ENCODE results near the gene SPEG.
A peak's percentile ranks its signal among the peaks of the same experiment; 100 is the strongest.

DNA sequence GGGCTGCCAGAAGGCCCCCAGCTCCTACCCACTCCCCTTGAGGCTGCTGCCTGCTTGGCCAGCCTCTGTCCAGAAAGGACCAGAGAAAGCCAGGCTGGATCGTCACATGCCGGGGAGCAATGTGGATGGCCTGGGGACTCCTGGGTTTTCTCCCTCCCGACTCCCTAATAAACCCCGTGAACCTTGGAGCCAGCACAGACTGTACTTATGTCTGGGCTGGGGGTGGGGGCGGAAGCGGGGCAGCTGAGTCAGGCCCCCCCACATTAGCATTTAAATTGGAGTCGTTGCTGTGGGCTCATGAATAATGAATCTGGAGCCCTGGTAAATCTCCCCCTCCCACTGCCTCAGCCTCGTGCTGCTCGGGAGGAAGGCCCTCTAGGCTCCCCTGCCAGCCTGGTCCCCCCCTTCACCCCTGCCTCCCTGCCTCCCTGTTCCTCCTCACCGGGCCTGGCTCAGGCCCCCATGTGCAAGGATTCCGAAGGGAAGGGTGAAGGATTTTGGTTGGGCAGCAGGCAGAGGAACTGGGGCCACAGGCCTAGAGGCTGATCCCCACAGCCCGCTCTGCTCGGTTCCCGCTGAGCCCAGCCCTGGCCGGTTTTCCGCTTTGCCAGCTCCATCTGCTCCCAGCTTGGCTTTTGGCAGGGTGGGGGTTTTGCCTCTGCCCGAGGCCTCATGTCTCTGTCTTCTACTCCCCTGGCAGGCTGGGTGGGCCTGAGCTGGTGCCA is 72.3 kb downstream of the SPEG start:
- TF ChIP-seq RXRA (IDR thresholded peaks at IDR 0.05; ENCODE audit: insufficient read depth, low read depth, low read length) (no peak), EP300 (IDR thresholded peaks at IDR 0.05; ENCODE audit: borderline replicate concordance in 1 of 2, low read depth in 2 of 2, low read length in 2 of 2) (no peak), POLR2AphosphoS5 (IDR thresholded peaks at IDR 0.05; ENCODE audit: low read depth, low read length) (no peak; the same call in 1 of the 2 replicates), ZNF274 (IDR thresholded peaks at IDR 0.05; ENCODE audit: borderline replicate concordance, extremely low read depth, low read length) (no peak), EZH2 (IDR thresholded peaks at IDR 0.05; ENCODE audit: low read depth, low read length, severe bottlenecking) (no peak), TEAD4 (IDR thresholded peaks at IDR 0.05; ENCODE audit: low read depth, low read length) (no peak), HDAC6 (IDR thresholded peaks at IDR 0.05; ENCODE audit: low read depth, low read length) (no peak), RNF2 (IDR thresholded peaks at IDR 0.05; ENCODE audit: borderline replicate concordance, low read depth, low read length, missing control alignments, poor library complexity, severe bottlenecking) (no peak)
- TF ChIP-seq, protein P1, sequence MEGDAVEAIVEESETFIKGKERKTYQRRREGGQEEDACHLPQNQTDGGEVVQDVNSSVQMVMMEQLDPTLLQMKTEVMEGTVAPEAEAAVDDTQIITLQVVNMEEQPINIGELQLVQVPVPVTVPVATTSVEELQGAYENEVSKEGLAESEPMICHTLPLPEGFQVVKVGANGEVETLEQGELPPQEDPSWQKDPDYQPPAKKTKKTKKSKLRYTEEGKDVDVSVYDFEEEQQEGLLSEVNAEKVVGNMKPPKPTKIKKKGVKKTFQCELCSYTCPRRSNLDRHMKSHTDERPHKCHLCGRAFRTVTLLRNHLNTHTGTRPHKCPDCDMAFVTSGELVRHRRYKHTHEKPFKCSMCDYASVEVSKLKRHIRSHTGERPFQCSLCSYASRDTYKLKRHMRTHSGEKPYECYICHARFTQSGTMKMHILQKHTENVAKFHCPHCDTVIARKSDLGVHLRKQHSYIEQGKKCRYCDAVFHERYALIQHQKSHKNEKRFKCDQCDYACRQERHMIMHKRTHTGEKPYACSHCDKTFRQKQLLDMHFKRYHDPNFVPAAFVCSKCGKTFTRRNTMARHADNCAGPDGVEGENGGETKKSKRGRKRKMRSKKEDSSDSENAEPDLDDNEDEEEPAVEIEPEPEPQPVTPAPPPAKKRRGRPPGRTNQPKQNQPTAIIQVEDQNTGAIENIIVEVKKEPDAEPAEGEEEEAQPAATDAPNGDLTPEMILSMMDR (IDR thresholded peaks at IDR 0.05; ENCODE audit: control extremely low read depth in 1 of 3, insufficient read depth in 1 of 3, low read depth in 1 of 3, low read length in 3 of 3), result no peak
- TF ChIP-seq, protein P2, sequence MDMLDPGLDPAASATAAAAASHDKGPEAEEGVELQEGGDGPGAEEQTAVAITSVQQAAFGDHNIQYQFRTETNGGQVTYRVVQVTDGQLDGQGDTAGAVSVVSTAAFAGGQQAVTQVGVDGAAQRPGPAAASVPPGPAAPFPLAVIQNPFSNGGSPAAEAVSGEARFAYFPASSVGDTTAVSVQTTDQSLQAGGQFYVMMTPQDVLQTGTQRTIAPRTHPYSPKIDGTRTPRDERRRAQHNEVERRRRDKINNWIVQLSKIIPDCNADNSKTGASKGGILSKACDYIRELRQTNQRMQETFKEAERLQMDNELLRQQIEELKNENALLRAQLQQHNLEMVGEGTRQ (IDR thresholded peaks at IDR 0.05; ENCODE audit: low read length), result no peak
- TF ChIP-seq, protein P3, sequence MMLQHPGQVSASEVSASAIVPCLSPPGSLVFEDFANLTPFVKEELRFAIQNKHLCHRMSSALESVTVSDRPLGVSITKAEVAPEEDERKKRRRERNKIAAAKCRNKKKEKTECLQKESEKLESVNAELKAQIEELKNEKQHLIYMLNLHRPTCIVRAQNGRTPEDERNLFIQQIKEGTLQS (IDR thresholded peaks at IDR 0.05; ENCODE audit: insufficient read depth, low read depth, low read length), result no peak
- TF ChIP-seq, protein P4, sequence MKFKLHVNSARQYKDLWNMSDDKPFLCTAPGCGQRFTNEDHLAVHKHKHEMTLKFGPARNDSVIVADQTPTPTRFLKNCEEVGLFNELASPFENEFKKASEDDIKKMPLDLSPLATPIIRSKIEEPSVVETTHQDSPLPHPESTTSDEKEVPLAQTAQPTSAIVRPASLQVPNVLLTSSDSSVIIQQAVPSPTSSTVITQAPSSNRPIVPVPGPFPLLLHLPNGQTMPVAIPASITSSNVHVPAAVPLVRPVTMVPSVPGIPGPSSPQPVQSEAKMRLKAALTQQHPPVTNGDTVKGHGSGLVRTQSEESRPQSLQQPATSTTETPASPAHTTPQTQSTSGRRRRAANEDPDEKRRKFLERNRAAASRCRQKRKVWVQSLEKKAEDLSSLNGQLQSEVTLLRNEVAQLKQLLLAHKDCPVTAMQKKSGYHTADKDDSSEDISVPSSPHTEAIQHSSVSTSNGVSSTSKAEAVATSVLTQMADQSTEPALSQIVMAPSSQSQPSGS (IDR thresholded peaks at IDR 0.05; ENCODE audit: low read length), result no peak
- TF ChIP-seq, protein P5, sequence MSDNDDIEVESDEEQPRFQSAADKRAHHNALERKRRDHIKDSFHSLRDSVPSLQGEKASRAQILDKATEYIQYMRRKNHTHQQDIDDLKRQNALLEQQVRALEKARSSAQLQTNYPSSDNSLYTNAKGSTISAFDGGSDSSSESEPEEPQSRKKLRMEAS (IDR thresholded peaks at IDR 0.05), result peak; percentile 82
